Ishikawa (cell line): ENCODE results near the gene WFDC10B.

Experiments used
- CEBPB ChIP-seq: IDR thresholded peaks from 2 replicates; pipeline ENCODE4 v1.6.1; 2012
- EGR1 ChIP-seq: IDR thresholded peaks from 2 replicates; pipeline ENCODE4 v1.6.1; 2012
- TAF1 ChIP-seq: IDR thresholded peaks from 2 replicates; pipeline ENCODE4 v1.6.1; 2012; ENCODE audit warnings: low read depth, mild to moderate bottlenecking
- USF1 ChIP-seq: IDR thresholded peaks from 2 replicates; pipeline ENCODE4 v1.6.1; 2012

The WFDC10B gene

GRCh38 chr20:45636513-45636912 is 68.3 kb downstream of the WFDC10B start:
- TF ChIP-seq TAF1 (no peak), USF1 (no peak), EGR1 (no peak), CEBPB (no peak)
